Measurements from ENCODE around the gene EPHB2. TPM values are rescaled to one million over a fixed set of nuclear protein-coding genes. Genes with fewer than 3 reads are reported as not detected.

Gene EPHB2
- total RNA-seq, 2 experiments from 2014 or later: 0.08 TPM; not detected in 1

DNA sequence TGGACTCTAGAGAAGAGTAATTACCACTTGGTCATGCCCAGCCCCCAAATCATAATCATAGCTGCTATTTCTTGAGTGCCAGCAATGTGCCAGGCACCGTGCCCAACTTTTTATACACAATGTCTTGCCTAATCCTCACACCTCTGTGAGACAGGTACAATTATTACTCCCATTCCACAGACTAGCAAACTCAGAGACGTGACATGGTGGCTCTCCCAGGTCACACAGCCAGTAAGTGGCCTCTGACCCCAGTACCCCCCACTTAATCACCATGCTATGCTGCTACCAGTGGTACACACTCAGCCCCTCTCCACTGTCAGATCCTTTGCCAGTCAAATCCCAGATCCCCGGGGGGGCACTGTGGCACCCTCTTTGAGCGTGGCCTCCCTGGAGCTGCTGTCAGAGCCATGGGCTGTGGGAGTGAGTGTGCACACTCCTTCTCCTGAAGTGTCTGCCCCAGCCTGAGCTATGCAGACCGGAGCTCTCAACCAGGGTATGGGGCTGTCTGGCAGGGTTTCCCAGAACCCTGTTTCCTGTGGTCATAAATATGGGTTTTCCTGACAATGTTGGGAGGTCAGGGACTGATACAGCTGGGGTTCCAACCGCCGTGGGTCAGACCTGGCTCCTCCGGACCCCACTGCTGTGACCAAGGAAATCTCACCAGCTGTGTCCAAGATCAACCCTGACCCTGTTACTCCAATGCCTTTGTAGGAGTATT, 210.3 kb downstream of the EPHB2 start:
- CTCF ChIA-PET: no interaction called here
- H3K36me3 ChIP-seq (ENCODE audit: insufficient read depth, low read length): no peaks in the 10 kb centered on the region
- H3K9me3 ChIP-seq (ENCODE audit: control insufficient read depth in 1 of 2, insufficient read depth in 1 of 2, low read length in 2 of 2): peaks cover 0 to 3% of the 10 kb centered on the region in 2 experiments
- POLR2A ChIA-PET: no interaction called here
- H3K27me3 Mint-ChIP-seq: peaks cover 16% of the 10 kb centered on the region
- H3K27me3 ChIP-seq (ENCODE audit: control insufficient read depth in 1 of 2, insufficient read depth in 2 of 2, low read length in 2 of 2): peaks cover 0 to 4% of the 10 kb centered on the region in 2 experiments
- H3K4me3 ChIP-seq (ENCODE audit: low read length): no peak overlapping the region
- TF ChIP-seq, protein P1, sequence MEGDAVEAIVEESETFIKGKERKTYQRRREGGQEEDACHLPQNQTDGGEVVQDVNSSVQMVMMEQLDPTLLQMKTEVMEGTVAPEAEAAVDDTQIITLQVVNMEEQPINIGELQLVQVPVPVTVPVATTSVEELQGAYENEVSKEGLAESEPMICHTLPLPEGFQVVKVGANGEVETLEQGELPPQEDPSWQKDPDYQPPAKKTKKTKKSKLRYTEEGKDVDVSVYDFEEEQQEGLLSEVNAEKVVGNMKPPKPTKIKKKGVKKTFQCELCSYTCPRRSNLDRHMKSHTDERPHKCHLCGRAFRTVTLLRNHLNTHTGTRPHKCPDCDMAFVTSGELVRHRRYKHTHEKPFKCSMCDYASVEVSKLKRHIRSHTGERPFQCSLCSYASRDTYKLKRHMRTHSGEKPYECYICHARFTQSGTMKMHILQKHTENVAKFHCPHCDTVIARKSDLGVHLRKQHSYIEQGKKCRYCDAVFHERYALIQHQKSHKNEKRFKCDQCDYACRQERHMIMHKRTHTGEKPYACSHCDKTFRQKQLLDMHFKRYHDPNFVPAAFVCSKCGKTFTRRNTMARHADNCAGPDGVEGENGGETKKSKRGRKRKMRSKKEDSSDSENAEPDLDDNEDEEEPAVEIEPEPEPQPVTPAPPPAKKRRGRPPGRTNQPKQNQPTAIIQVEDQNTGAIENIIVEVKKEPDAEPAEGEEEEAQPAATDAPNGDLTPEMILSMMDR (IDR thresholded peaks at IDR 0.05): no peak
- H3K4me1 ChIP-seq (ENCODE audit: insufficient read depth, low read length): no peaks in the 10 kb centered on the region
- H3K36me3 Mint-ChIP-seq (ENCODE audit: low read depth): no peaks in the 10 kb centered on the region
- H3K27ac Mint-ChIP-seq: no peak overlapping the region
- H3K9me3 Mint-ChIP-seq: no peaks in the 10 kb centered on the region
- H3K27ac ChIP-seq (ENCODE audit: low read depth in 1 of 2, low read length in 2 of 2): no peak overlapping the region
- intact Hi-C loops (cut with DNase I, micrococcal nuclease): no loop called here
- no peak for ATAC-seq (ENCODE audit: poor library complexity)
- H3K4me1 Mint-ChIP-seq (ENCODE audit: low read depth): no peaks in the 10 kb centered on the region
- no peak overlapping the region for H3K4me3 Mint-ChIP-seq
- no peak for DNase-seq

DNA sequence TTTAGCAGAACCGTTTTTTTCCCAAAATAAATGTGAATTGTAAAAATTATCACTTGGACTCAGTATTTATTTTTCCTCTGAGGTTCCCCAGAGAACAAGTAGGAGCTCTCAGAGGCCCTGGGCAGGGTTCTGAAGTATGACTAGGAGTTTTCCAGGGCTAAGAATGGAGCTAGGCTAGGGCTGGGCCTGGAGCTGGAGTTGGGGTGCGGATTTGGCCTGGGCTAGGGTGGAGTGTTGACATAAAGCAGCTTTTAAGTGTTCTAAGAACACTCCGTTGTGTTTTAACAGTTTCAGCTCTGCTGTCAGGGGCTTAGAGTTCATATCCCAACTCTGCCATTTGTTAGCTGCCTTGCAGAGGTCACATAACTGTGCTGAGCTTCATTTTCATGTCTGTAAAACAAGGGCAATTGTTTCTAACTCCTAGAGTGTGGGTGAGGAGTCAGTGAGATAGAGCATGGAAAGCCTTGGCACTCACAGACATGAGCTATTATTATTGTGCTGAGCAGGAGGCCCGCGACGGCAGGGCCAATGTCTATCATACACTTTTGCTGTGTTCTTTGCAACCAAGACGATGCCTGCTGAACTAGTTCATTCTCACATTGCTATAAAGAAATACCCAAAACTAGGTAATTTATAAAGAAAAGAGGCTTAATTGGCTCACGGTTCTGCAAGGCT, 210.9 kb downstream of the EPHB2 start:
- Mint-ChIP-seq H3K9me3 (no peaks in the 10 kb centered on the region), H3K4me1 (ENCODE audit: low read depth) (no peaks in the 10 kb centered on the region), H3K4me3 (no peak overlapping the region), H3K27ac (no peak overlapping the region), H3K27me3 (peaks cover 20% of the 10 kb centered on the region), H3K36me3 (ENCODE audit: low read depth) (no peaks in the 10 kb centered on the region)
- H3K4me1 ChIP-seq (ENCODE audit: insufficient read depth, low read length): no peaks in the 10 kb centered on the region
- H3K9me3 ChIP-seq (ENCODE audit: control insufficient read depth in 1 of 2, insufficient read depth in 1 of 2, low read length in 2 of 2): peaks cover 0 to 3% of the 10 kb centered on the region in 2 experiments
- TF ChIP-seq, protein P1 (IDR thresholded peaks at IDR 0.05): no peak
- no peak overlapping the region for H3K27ac ChIP-seq (ENCODE audit: low read depth in 1 of 2, low read length in 2 of 2)
- ATAC-seq (ENCODE audit: poor library complexity): no peak
- ChIA-PET POLR2A (no interaction called here), CTCF (no interaction called here)
- peaks cover 0 to 2% of the 10 kb centered on the region in 2 experiments for H3K27me3 ChIP-seq (ENCODE audit: control insufficient read depth in 1 of 2, insufficient read depth in 2 of 2, low read length in 2 of 2)
- no peak for DNase-seq
- intact Hi-C loops (cut with DNase I, micrococcal nuclease): no loop called here
- no peak overlapping the region for H3K4me3 ChIP-seq (ENCODE audit: low read length)
- H3K36me3 ChIP-seq (ENCODE audit: insufficient read depth, low read length): no peaks in the 10 kb centered on the region

DNA sequence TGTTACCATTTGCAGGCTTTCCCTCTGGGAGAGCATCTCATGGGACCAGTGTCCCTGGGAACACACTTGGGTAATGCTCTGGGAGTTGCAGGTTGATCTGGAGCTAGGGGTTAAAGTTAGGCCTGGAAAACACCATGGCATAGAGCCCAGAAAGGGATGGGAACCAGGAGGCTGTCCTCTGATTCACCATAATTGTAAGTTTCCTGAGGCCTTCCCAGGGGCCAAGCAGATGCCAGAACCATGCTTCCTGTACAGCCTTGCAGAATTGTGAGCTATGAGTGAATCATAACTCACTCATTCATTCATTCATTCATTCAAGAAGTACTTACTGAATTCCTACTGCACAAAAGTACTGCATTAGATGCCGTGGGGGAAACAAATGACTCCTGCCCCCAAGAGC, 212.0 kb downstream of the EPHB2 start:
- Mint-ChIP-seq H3K9me3 (no peaks in the 10 kb centered on the region), H3K4me3 (no peak overlapping the region), H3K27ac (no peak overlapping the region), H3K27me3 (peaks cover 28% of the 10 kb centered on the region), H3K4me1 (ENCODE audit: low read depth) (no peaks in the 10 kb centered on the region), H3K36me3 (ENCODE audit: low read depth) (no peaks in the 10 kb centered on the region)
- POLR2A ChIA-PET: no interaction called here
- intact Hi-C loops (cut with DNase I, micrococcal nuclease): no loop called here
- no peaks in the 10 kb centered on the region for H3K27me3 ChIP-seq (ENCODE audit: control insufficient read depth in 1 of 2, insufficient read depth in 2 of 2, low read length in 2 of 2)
- H3K9me3 ChIP-seq (ENCODE audit: control insufficient read depth in 1 of 2, insufficient read depth in 1 of 2, low read length in 2 of 2): peaks cover 0 to 3% of the 10 kb centered on the region in 2 experiments
- ATAC-seq (ENCODE audit: poor library complexity) (no peak), DNase-seq (no peak)
- H3K36me3 ChIP-seq (ENCODE audit: insufficient read depth, low read length): no peaks in the 10 kb centered on the region
- no peak overlapping the region for H3K27ac ChIP-seq (ENCODE audit: low read depth in 1 of 2, low read length in 2 of 2)
- H3K4me1 ChIP-seq (ENCODE audit: insufficient read depth, low read length): no peaks in the 10 kb centered on the region
- TF ChIP-seq, protein P1 (IDR thresholded peaks at IDR 0.05): no peak
- no peak overlapping the region for H3K4me3 ChIP-seq (ENCODE audit: low read length)
- CTCF ChIA-PET: no interaction called here
